GM23338 (cell line): ENCODE measurements around the gene DCLRE1B. TPM values are rescaled to one million over a fixed set of nuclear protein-coding genes. Genes with fewer than 3 reads are reported as not detected.
A peak's percentile ranks its signal among the peaks of the same experiment; 100 is the strongest.

Experiments used
- ATAC-seq: fragments of 200-7000 bp; cut with Tn5 transposase; 3 replicates; pipeline ENCODE4 v1.9.1; 2020
- DNase-seq: peaks from one replicate; pipeline ENCODE4 v3.0.0-alpha.2; 2015; ENCODE audit warnings: low spot score
- H2AFZ ChIP-seq: fragments of 200-600 bp; sonication (generic); 2 replicates; pipeline ENCODE4 v1.8.0; 2016; ENCODE audit warnings: antibody characterized with exemption, mild to moderate bottlenecking, moderate library complexity
- H3F3A ChIP-seq: fragments of 200-600 bp; sonication (generic); replicated peaks from 2 replicates; pipeline ENCODE4 v1.8.0; 2017; ENCODE audit warnings: antibody characterized with exemption, mixed run types, low read depth
- H3K27ac ChIP-seq: fragments of 200-600 bp; sonication (generic); 2 replicates; pipeline ENCODE4 v1.6.1; 2016; ENCODE audit warnings: low read depth
- H3K27me3 ChIP-seq: fragments of 200-600 bp; sonication (generic); 2 replicates; pipeline ENCODE4 v1.8.0; 2016; ENCODE audit warnings: mild to moderate bottlenecking, mixed run types, moderate library complexity; ENCODE audit not compliant: insufficient read depth
- H3K36me3 ChIP-seq: fragments of 200-600 bp; sonication (generic); 2 replicates; pipeline ENCODE4 v1.8.0; 2016; ENCODE audit warnings: mild to moderate bottlenecking; ENCODE audit not compliant: insufficient read depth
- H3K4me1 ChIP-seq: fragments of 200-600 bp; sonication (generic); 2 replicates; pipeline ENCODE4 v1.8.0; 2016; ENCODE audit warnings: mild to moderate bottlenecking, moderate library complexity; ENCODE audit not compliant: insufficient read depth
- H3K4me2 ChIP-seq: fragments of 200-600 bp; sonication (generic); 2 replicates; pipeline ENCODE4 v1.7.1; 2017; ENCODE audit warnings: mixed run types
- H3K4me3 ChIP-seq: fragments of 200-600 bp; sonication (generic); 2 replicates; pipeline ENCODE4 v1.6.1; 2016; ENCODE audit warnings: mixed run types
- H3K79me2 ChIP-seq: fragments of 200-600 bp; sonication (generic); replicated peaks from 2 replicates; pipeline ENCODE4 v1.8.0; 2017; ENCODE audit warnings: mild to moderate bottlenecking; ENCODE audit not compliant: insufficient read depth
- H3K9me2 ChIP-seq: fragments of 200-600 bp; sonication (generic); 2 replicates; pipeline ENCODE4 v1.8.0; 2017; ENCODE audit not compliant: insufficient read depth
- H4K20me1 ChIP-seq: fragments of 200-600 bp; sonication (generic); replicated peaks from 2 replicates; pipeline ENCODE4 v1.8.0; 2017; ENCODE audit warnings: mild to moderate bottlenecking; ENCODE audit not compliant: insufficient read depth
- H3K27ac Mint-ChIP-seq: 2 replicates; pipeline ENCODE4 v1.8.0; 2020; ENCODE audit warnings: inconsistent platforms, mild to moderate bottlenecking, moderate library complexity, mixed read lengths
- H3K27me3 Mint-ChIP-seq: 3 replicates; pipeline ENCODE4 v1.8.0; 2022; ENCODE audit warnings: low read depth, mild to moderate bottlenecking, moderate library complexity, mixed read lengths, inconsistent platforms; ENCODE audit not compliant: insufficient read depth, poor library complexity
- H3K36me3 Mint-ChIP-seq: 3 replicates; pipeline ENCODE4 v1.8.0; 2021; ENCODE audit warnings: low read depth, mild to moderate bottlenecking, inconsistent platforms, moderate library complexity, mixed read lengths
- H3K4me1 Mint-ChIP-seq: 3 replicates; pipeline ENCODE4 v1.8.0; 2020; ENCODE audit warnings: mild to moderate bottlenecking, inconsistent platforms, mixed read lengths
- H3K4me3 Mint-ChIP-seq: 3 replicates; pipeline ENCODE4 v1.8.0; 2021; ENCODE audit warnings: moderate library complexity, mild to moderate bottlenecking, inconsistent platforms, mixed read lengths
- H3K9me3 Mint-ChIP-seq: 3 replicates; pipeline ENCODE4 v1.8.0; 2020; ENCODE audit warnings: moderate library complexity, mild to moderate bottlenecking, inconsistent platforms, mixed read lengths
- CREB1 ChIP-seq: fragments of 250-450 bp; sonication (Bioruptor Pico); IDR thresholded peaks from 2 replicates; pipeline ENCODE4 v1.5.0; 2020; ENCODE audit warnings: low read depth, mild to moderate bottlenecking, moderate library complexity
- EZH2 ChIP-seq: fragments of 200-600 bp; sonication (generic); IDR thresholded peaks from one replicate; pipeline ENCODE4 v1.8.0; 2017; ENCODE audit warnings: antibody characterized with exemption, mild to moderate bottlenecking, low read depth; ENCODE audit not compliant: unreplicated experiment
- EZH2phosphoT487 ChIP-seq: fragments of 200-600 bp; sonication (generic); IDR thresholded peaks from one replicate; pipeline ENCODE4 v1.8.1; 2018; ENCODE audit warnings: antibody characterized with exemption; ENCODE audit not compliant: unreplicated experiment
- JUNB ChIP-seq: IDR thresholded peaks from one replicate; pipeline ENCODE4 v1.6.1; 2016; ENCODE audit warnings: antibody characterized with exemption; ENCODE audit not compliant: unreplicated experiment
- NANOG ChIP-seq: IDR thresholded peaks from 2 replicates; pipeline ENCODE4 v1.6.1; 2016; ENCODE audit warnings: antibody characterized with exemption, borderline replicate concordance
- POLR2AphosphoS5 ChIP-seq: IDR thresholded peaks from 2 replicates; pipeline ENCODE4 v1.6.1; 2016; ENCODE audit warnings: antibody characterized with exemption, low read depth
- REST ChIP-seq: IDR thresholded peaks from one replicate; pipeline ENCODE4 v1.6.1; 2018; ENCODE audit warnings: antibody characterized with exemption; ENCODE audit not compliant: unreplicated experiment
- STAT1 ChIP-seq: IDR thresholded peaks from one replicate; pipeline ENCODE4 v1.6.1; 2016; ENCODE audit warnings: antibody characterized with exemption; ENCODE audit not compliant: unreplicated experiment
- ZNF114 ChIP-seq: fragments of 250-450 bp; sonication (Bioruptor Pico); IDR thresholded peaks from 2 replicates; pipeline ENCODE4 v1.5.0; 2020; ENCODE audit warnings: mild to moderate bottlenecking, moderate library complexity
- ZNF331 ChIP-seq: fragments of 250-450 bp; sonication (Bioruptor Pico); IDR thresholded peaks from 2 replicates; pipeline ENCODE4 v1.5.0; 2020; ENCODE audit warnings: low read depth, mild to moderate bottlenecking, moderate library complexity
- polyA plus RNA-seq: library from polyadenylated mRNA; unstranded; fragments of >200 nt; fragmentation: Nextera tagmentation; extraction: Ambion mirVana; gene quantifications from 2 replicates; pipeline ENCODE4 v1.2.1, GENCODE V29; 2016
- total RNA-seq: library from RNA; depleted of rRNA; stranded (reverse); fragments of >200 nt; shearing (Covaris generic); gene quantifications from 2 replicates; pipeline ENCODE4 v1.2.3, GENCODE V29; 2014
- TF ChIP-seq, protein P1 (sequence below): IDR thresholded peaks from 2 replicates; pipeline ENCODE4 v1.6.1; 2016; ENCODE audit warnings: antibody characterized with exemption
- TF ChIP-seq, protein P2 (sequence below), 2 experiments: fragments of 200-600 bp in 1 of 2; sonication (generic) in 1 of 2; conservative IDR thresholded peaks; 2 replicates each; pipeline versions ENCODE4 v1.5.1 to v1.6.1; 2016 to 2017; ENCODE audit warnings: antibody characterized with exemption in 2 of 2, low read depth in 2 of 2, mild to moderate bottlenecking in 2 of 2, moderate library complexity in 1 of 2
- TF ChIP-seq, protein P3 (sequence below): fragments of 250-450 bp; sonication (Bioruptor Pico); IDR thresholded peaks from 2 replicates; pipeline ENCODE4 v1.5.0; 2020; ENCODE audit warnings: mild to moderate bottlenecking, moderate library complexity

The DCLRE1B gene
- total and polyA plus RNA-seq, 2 experiments from 2014 or later, result 6.3 to 9.7 TPM

DNA sequence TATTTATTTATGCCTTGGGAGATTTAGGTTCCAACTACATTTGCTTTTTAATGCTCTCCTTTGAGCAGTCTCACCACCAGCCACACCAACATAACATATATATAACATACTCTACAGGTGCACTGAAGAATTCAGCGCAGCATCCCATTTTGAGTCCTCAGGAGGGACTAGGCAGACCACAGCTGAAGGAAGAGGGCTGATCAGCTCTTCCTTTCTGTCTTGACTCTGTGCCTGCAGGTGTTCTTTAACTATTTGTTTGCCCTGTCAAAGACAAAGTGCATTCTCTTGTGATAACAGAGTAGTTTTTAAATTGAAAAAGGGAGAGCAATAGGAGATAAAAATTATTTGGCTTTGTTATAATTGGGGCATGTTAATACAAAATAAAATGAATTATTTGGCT, 41.0 kb downstream of the DCLRE1B start:
- H3K27ac Mint-ChIP-seq, result no peak overlapping the region

More for the DNA sequence above, 41.0 kb downstream of the DCLRE1B start:
- Histone ChIP-seq H3F3A (no peaks in the 10 kb centered on the region), H3K79me2 (peaks cover 62% of the 10 kb centered on the region), H2AFZ (no peak overlapping the region), H3K4me1 (no peaks in the 10 kb centered on the region), H3K27ac (no peak overlapping the region), H3K9me2 (no peaks in the 10 kb centered on the region), H3K27me3 (no peaks in the 10 kb centered on the region), H3K36me3 (no peaks in the 10 kb centered on the region; the same call in 1 of the 2 replicates), H4K20me1 (peaks cover 7% of the 10 kb centered on the region; the same call in 1 of the 2 replicates), H3K4me3 (no peak overlapping the region), H3K4me2 (no peak overlapping the region)
- ATAC-seq (peak; percentile 61), DNase-seq (peak; percentile 19)
- Mint-ChIP-seq H3K4me1 (peaks cover 17% of the 10 kb centered on the region), H3K4me3 (no peak overlapping the region), H3K9me3 (no peaks in the 10 kb centered on the region), H3K27me3 (no peaks in the 10 kb centered on the region), H3K36me3 (peaks cover 14% of the 10 kb centered on the region; the same call in 2 of the 3 replicates)
- no peak for TF ChIP-seq CREB1 (CRISPR knock-in tag)
- TF ChIP-seq, protein P1, sequence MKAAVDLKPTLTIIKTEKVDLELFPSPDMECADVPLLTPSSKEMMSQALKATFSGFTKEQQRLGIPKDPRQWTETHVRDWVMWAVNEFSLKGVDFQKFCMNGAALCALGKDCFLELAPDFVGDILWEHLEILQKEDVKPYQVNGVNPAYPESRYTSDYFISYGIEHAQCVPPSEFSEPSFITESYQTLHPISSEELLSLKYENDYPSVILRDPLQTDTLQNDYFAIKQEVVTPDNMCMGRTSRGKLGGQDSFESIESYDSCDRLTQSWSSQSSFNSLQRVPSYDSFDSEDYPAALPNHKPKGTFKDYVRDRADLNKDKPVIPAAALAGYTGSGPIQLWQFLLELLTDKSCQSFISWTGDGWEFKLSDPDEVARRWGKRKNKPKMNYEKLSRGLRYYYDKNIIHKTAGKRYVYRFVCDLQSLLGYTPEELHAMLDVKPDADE, result no peak
- no peak for TF ChIP-seq EZH2phosphoT487
- TF ChIP-seq, protein P2, sequence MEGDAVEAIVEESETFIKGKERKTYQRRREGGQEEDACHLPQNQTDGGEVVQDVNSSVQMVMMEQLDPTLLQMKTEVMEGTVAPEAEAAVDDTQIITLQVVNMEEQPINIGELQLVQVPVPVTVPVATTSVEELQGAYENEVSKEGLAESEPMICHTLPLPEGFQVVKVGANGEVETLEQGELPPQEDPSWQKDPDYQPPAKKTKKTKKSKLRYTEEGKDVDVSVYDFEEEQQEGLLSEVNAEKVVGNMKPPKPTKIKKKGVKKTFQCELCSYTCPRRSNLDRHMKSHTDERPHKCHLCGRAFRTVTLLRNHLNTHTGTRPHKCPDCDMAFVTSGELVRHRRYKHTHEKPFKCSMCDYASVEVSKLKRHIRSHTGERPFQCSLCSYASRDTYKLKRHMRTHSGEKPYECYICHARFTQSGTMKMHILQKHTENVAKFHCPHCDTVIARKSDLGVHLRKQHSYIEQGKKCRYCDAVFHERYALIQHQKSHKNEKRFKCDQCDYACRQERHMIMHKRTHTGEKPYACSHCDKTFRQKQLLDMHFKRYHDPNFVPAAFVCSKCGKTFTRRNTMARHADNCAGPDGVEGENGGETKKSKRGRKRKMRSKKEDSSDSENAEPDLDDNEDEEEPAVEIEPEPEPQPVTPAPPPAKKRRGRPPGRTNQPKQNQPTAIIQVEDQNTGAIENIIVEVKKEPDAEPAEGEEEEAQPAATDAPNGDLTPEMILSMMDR (conservative IDR thresholded peaks at IDR 0.05; ENCODE audit: low read depth in 2 of 2), result no peak
- no peak for TF ChIP-seq JUNB
- no peak for TF ChIP-seq EZH2
- TF ChIP-seq POLR2AphosphoS5, result no peak
- TF ChIP-seq, protein P3, sequence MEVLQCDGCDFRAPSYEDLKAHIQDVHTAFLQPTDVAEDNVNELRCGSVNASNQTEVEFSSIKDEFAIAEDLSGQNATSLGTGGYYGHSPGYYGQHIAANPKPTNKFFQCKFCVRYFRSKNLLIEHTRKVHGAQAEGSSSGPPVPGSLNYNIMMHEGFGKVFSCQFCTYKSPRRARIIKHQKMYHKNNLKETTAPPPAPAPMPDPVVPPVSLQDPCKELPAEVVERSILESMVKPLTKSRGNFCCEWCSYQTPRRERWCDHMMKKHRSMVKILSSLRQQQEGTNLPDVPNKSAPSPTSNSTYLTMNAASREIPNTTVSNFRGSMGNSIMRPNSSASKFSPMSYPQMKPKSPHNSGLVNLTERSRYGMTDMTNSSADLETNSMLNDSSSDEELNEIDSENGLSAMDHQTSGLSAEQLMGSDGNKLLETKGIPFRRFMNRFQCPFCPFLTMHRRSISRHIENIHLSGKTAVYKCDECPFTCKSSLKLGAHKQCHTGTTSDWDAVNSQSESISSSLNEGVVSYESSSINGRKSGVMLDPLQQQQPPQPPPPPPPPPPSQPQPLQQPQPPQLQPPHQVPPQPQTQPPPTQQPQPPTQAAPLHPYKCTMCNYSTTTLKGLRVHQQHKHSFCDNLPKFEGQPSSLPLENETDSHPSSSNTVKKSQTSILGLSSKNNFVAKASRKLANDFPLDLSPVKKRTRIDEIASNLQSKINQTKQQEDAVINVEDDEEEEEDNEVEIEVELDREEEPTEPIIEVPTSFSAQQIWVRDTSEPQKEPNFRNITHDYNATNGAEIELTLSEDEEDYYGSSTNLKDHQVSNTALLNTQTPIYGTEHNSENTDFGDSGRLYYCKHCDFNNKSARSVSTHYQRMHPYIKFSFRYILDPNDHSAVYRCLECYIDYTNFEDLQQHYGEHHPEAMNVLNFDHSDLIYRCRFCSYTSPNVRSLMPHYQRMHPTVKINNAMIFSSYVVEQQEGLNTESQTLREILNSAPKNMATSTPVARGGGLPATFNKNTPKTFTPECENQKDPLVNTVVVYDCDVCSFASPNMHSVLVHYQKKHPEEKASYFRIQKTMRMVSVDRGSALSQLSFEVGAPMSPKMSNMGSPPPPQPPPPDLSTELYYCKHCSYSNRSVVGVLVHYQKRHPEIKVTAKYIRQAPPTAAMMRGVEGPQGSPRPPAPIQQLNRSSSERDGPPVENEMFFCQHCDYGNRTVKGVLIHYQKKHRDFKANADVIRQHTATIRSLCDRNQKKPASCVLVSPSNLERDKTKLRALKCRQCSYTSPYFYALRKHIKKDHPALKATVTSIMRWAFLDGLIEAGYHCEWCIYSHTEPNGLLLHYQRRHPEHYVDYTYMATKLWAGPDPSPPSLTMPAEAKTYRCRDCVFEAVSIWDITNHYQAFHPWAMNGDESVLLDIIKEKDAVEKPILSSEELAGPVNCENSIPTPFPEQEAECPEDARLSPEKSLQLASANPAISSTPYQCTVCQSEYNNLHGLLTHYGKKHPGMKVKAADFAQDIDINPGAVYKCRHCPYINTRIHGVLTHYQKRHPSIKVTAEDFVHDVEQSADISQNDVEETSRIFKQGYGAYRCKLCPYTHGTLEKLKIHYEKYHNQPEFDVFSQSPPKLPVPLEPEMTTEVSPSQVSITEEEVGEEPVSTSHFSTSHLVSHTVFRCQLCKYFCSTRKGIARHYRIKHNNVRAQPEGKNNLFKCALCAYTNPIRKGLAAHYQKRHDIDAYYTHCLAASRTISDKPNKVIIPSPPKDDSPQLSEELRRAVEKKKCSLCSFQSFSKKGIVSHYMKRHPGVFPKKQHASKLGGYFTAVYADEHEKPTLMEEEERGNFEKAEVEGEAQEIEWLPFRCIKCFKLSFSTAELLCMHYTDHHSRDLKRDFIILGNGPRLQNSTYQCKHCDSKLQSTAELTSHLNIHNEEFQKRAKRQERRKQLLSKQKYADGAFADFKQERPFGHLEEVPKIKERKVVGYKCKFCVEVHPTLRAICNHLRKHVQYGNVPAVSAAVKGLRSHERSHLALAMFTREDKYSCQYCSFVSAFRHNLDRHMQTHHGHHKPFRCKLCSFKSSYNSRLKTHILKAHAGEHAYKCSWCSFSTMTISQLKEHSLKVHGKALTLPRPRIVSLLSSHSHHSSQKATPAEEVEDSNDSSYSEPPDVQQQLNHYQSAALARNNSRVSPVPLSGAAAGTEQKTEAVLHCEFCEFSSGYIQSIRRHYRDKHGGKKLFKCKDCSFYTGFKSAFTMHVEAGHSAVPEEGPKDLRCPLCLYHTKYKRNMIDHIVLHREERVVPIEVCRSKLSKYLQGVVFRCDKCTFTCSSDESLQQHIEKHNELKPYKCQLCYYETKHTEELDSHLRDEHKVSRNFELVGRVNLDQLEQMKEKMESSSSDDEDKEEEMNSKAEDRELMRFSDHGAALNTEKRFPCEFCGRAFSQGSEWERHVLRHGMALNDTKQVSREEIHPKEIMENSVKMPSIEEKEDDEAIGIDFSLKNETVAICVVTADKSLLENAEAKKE (CRISPR knock-in tag), result no peak
- no peak for TF ChIP-seq REST
- no peak for TF ChIP-seq NANOG
- no peak for TF ChIP-seq STAT1
- no peak for TF ChIP-seq ZNF331
- no peak for TF ChIP-seq ZNF114
